Activated T-cell treated with anti-CD3 and anti-CD28 coated beads for 4 hours (primary cell): ENCODE results near the gene C6orf141.

Source experiments
- DNase-seq: peaks from one replicate; pipeline ENCODE4 v3.0.0-alpha.2; 2020

C6orf141 gene

GRCh38 chr6:49540614-49541013 is 9.9 kb upstream of the C6orf141 start:
- DNase-seq: no peak

GRCh38 chr6:49541210-49541724 is 9.2 kb upstream of the C6orf141 start:
- DNase-seq: no peak

- DNase-seq: no peak
Measured at GRCh38 chr6:49541936-49542335, 8.5 kb upstream of the C6orf141 start.

GRCh38 chr6:49543087-49543858 is 7.2 kb upstream of the C6orf141 start:
- DNase-seq: no peak

GRCh38 chr6:49546331-49546730 is 4.1 kb upstream of the C6orf141 start:
- no peak for DNase-seq

DNA sequence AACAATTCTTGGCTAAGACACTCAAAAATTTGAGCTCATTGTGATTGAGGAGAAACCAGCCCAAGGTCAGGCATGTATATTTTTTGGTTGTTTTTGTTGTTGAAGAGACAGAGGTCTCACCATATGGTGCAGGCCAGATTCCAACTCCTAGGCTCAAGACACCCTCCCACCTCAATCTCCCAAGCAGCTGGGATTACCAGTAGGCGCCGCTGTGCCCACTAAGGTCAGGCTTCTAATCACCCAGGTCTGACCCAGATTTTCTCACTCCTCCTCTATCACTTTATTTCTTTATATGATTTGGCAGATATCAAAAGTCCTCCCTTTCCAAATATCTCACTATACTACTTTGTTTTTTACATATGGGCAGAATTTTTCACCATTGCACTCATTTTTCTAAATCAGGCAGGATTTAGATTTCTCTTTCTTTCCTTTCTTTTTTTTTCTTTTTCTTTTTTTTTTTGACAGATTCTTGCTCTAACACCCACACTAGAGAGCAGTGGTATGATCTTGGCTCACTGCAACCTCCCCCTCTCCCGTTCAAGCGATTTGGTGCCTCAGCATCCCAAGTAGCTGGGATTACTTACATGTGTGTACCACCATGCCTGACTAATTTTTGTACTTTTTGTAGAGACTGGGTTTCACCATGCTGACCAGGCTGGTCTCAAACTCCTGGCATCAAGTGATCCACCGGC is 1.7 kb upstream of the C6orf141 start:
- no peak for DNase-seq

DNA sequence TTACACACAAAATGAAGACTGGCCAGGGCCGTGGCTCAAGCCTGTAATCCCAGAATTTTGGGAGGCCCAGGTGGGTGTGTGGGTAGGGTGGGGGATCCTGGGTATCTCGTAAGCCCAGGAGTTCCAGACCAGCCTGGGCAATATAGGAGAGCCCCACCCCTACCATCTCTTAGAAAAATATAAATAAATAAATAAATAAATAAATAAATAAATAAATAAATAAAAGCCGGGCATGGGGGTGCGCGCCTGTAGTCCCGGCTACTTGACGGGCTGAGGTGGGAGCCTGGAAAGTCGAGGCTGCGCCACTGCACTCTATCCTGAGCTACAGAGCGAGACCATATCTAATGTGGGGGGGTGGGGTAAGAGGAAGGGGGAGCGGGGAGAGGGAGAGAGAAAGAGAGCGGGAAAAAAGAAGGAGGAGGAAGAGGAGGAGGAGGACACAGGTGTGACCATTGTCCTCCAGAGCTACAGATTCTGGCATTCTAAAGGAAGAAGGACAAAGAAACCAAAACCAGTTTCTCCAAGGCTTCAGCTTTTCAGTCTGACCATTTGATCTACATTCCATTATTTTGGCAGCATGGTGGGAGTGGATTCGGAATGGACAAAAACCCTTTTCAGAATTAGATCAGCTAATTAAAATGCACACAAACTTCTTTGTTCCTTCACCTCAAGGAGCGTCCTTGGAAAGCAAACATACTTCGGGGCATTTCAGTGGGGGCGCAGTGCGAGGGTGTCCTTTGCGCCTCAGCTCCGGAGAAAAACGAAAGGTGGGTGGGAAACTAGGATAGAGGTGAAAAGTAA is 577 bp upstream of the C6orf141 start:
- DNase-seq: no peak

- no peak for DNase-seq
Measured at GRCh38 chr6:49551078-49551865, 804 bp downstream of the C6orf141 start.

GRCh38 chr6:49551866-49552129 is 1.3 kb downstream of the C6orf141 start:
- DNase-seq: no peak

GRCh38 chr6:49552596-49552995 is 2.1 kb downstream of the C6orf141 start:
- no peak for DNase-seq

DNA sequence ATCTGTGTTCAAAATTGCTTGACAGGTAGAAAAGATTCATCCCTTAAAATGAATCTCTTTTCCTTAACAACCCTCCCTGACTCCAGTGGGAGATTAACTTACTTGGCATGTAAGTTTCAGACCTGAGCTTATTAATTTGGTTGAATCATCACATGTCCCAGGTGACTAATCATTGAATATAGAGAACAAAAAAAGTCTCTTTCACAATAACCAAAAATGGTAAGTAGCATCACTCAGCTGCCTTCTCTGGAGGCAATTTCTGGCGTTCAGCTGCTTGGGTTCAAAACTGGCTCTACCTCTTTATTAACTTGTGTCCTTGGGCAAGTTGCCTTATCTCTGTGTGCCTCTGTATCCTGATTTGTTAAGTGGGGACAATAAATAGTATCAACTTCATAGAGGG is 2.9 kb downstream of the C6orf141 start:
- DNase-seq: no peak

DNA sequence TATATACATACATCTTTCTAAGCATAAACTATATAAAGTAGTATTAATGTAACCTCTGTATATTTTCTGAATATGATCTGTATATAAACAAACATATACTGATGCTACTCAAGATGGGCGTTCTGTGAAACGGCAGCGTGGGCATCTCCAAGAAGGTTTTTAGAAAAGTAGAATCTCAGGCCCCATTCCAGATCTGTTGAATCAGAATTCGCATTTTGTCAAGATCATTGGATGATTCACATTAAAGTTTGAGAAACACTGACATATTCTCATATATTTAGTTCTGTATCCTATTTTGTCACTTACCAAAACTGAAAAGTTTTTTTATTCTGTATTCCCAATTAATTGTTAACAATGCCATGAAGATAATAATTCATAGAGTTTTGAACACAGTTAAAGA is 5.5 kb downstream of the C6orf141 start:
- no peak for DNase-seq

DNA sequence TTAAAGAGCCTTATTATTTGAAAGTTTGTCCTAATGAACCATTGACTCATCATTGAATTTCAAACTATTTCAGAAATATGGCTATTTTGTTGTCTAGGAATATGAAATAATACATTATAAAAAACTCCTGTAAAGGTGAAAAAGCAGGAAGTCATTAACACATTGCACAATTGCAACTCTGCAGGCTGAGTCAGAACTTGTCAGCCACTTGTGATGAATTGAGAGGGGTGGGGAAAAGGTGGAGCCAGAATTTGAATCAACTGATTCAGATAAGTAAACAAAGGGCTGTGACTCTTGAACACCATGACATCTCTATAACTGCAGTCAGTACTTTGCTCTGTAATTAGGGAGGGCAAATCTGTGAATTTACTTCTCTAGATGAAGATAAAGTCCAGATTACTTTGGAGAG is 6.0 kb downstream of the C6orf141 start:
- DNase-seq: no peak

DNA sequence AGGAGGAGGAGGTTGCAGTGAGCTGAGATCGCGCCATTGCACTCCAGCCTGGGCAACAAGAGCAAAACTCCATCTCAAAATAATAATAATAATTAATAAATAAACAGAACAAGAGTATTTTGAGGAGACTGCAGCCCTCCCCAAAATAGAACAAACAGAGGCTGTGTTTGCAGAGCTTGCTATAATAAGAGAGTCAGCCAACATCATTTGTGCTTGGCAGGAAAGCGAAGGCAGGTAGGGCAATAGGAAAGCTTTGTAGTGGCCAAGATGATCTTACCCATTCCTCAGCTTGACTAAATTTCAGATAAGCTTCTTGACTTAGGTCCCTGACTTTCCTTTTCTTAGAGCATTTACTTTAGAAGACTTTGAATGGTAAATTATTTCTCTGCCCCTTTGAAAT is 6.7 kb downstream of the C6orf141 start:
- DNase-seq: no peak

DNA sequence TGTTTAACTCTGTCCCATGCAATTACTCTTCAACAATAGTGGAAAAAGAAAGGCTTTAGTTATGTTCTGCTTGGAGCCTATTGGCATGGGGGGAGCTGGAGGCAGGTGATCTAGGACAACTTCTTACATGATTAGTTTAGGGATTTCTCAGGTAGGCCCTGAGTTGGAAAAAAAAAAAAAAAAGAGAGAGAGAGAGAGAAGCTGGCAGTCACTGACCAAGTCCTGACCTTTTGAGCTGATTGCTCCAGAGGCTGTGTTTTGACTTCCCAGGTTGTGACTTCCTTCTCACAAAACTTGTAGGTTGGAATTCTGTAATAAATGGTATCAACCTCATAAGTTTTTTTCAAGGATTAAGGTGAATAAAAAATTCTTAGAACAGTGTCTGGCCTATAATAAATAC is 7.8 kb downstream of the C6orf141 start:
- DNase-seq: no peak

DNA sequence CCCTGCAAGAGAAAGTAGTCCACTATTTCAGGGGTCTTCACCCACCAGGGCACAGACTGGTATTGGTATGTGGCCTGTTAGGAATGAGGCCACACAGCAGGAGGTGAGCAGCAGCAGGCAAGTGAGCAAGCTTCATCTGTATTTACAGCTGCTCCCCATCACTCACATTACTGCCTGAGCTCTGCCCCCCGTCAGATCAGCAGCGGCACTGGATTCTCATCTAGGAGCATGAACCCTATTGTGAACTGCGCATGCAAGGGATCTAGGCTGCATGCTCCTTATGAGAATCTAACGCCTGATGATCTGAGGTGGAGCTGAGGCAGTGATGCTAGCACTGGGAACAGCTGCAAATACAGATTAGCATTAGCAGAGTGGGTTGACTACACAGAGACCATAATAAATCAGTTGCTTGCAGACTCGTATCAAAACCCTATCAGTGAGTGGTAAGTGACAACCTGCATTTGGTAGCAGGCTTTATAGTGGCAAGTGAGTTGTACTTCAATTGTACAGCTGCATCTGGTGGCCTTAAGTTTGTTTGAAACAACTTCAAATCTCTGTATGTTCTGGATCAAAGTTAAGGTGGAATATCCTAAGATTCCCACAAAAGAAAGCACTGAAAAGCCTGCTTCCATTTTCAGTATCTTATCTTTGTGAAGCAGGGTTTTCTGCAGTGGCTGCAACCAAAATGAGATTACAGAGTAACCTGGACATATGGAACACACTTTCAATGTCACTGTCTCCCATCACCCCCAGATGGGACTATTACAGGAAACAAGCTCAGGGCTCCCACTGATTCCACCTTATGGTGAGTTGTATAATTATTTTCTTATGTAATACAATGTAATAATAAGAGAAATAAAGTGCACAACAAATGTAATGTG is 12.8 kb downstream of the C6orf141 start:
- DNase-seq: no peak

- DNase-seq: no peak
Measured at GRCh38 chr6:49564552-49564951, 14.1 kb downstream of the C6orf141 start.

- no peak for DNase-seq
Measured at GRCh38 chr6:49565261-49565660, 14.8 kb downstream of the C6orf141 start.

DNA sequence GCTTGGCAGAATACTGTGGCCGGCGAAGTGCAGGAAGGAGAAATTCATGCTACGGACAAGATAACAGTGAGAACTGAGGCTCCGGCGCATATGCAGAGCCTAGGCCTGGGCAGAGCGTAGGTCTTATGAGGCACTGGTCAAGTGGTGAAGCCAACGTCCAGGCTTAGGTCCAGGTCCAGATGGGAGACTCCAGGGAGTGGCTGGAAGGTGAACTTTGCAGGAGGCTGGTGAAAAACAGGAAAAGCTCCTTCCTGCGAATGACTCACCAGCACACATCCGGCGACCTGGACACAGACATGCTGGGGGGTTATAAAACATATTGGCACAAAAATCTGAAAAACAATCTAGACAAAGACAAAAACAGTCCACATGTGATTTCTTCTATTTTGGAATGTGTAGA is 15.4 kb downstream of the C6orf141 start:
- DNase-seq: no peak

- no peak for DNase-seq
Measured at GRCh38 chr6:49570474-49571079, 20.1 kb downstream of the C6orf141 start.

GRCh38 chr6:49576618-49577017 is 26.1 kb downstream of the C6orf141 start:
- no peak for DNase-seq

DNA sequence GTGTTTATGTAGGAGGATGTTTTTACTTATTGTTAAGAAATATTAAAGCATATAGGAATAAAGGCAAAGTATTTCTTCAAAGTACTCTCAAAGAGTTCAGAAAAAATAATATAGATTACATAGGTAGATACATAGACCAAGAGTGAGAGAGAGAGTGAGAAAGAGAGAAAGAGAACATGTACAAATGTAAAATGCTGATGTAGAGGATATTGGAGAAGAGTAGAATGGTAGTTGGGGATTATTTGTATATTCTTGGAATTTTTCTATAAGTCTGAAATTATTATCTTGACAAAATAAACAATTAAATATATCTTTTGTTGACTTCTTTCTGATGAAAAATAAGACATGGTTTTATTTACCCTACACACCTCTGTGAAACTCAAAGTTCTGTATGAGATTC is 29.2 kb downstream of the C6orf141 start:
- no peak for DNase-seq
